HG03045 (cell line): ENCODE data around the gene ENAH.

Source experiments
- ATAC-seq: cut with Tn5 transposase; IDR thresholded peaks from one replicate; pipeline ENCODE4 v1.9.1; 2021; ENCODE audit warnings: mild to moderate bottlenecking, moderate library complexity; ENCODE audit not compliant: unreplicated experiment

Gene ENAH

DNA sequence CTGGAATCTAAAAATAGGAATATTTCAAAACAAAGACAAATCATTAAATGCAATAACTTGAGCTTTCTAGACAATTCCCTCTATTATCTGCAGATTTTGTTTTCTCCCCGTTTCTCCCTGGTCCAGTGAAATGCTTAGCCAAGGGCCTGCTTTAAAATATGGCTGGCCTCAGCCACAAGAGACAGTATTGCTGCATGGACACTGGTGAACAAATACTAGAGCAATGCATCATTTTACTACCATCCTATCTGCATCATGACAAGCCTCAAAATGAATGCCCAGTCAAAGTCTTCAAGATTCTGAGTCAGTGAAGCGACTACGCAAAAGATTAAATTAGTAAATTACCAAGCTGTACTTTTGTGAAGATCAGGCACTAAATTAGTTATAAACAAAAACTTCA is 80.5 kb downstream of the ENAH start:
- ATAC-seq: no peak

DNA sequence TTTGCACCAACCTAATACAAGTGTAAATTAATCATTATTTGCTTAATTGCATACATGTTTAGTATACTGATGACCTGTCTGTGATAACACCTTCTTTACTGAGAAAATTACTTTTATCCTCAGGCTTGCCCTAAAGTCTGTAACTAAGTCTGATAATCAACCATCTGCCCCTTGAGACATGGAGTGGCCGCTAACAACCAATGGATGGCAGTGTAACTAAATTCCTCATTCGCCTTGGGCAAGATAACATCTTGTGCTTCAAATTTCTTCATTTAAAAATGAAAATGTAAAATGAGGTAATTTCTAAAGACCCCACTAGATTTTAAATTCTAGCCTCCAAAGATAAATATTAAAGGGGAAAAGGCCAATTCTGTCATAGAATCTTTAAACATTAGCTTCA is 85.1 kb downstream of the ENAH start:
- no peak for ATAC-seq

DNA sequence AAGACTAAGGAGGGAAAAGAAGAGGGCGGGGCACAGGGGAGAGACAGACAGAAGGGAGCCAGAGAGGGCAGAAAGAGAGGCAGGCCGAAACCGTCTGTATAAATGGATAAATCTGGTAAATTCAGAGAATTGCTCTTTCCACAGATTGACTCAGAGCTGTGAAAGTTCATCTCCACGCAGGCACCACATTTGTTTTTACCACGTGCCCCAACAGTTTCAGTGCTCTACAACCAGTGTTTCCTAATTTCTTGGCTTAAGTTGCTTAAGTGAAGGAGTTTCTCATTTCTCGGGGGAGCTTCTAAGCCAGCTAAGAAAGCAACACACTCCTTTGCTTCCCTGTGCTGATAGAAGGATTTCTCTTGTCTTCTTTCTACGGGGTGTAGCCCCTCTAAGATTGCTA is 87.1 kb downstream of the ENAH start:
- ATAC-seq: no peak

DNA sequence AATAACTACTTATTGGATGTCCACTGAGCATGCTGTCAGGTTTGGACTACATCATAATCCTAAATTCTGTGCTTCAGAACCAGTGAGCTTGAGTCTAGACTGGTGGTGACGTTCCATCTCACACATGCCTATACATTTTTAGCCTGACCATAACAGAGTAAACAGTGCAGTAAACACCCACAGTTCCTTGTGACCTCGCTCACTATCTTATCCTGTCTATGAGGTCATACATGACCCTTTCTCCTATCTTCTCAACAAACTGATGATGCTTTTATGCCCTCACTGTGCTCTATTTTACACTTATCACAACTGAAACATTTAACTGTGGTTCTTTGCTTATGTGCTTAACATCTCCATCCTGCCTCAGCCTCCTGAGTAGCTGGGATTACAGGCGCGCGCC is 91.2 kb downstream of the ENAH start:
- ATAC-seq: no peak

DNA sequence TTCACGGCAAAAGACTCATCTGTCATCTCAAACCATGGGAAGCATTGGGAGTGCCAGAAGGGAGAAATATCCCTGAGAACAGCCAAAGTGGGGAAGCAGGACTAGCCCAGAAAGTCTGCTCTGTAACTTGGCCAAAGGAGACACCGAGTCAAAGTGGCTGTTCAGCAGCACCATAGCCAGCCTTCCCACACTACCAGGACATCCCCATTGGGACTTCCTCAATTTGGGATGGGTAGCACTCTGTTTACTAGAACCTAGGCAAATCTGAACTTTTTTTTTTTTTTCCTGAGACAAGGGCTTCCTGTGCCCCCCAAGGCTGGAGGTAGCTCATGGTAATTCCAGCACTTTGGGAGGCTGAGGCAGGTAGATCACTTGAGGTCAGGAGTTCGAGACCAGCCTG is 93.0 kb downstream of the ENAH start:
- ATAC-seq: no peak

DNA sequence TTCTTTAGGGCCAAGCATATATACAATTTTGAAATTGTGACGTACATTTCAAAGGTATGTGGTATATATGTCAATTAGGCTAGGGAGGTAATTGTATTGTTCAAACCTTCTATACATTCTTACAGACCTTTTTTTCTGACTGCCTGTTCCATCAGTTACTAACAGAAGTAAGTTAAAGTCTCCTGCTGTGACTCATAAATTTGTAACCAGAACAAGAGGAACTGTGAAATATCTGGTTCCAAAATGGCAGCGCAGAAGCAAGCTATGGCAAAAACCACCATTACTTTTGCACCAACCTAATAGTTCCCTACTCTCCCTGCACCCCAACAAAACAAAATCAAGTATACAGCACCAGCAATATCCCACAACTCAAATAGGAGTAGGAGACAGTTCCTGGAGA is 93.6 kb downstream of the ENAH start:
- ATAC-seq: no peak

DNA sequence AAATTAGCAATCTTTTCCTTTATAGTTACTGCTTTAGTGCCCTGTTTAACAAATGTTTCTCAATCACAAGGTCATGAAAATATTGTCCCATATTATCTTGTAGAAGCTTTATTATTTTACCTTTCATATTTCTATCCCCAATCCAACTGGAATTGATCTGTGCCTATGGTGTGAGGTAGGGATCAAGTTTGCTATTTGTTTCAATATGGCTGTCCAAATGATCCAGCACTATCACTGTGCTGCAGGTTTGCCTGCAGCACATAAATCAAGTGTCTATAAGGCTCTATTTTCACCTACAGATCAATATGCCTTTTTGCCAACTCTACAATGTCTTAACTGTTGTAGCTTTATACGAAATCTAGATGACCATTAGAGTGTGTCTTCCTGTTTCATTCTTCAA is 96.2 kb downstream of the ENAH start:
- no peak for ATAC-seq

DNA sequence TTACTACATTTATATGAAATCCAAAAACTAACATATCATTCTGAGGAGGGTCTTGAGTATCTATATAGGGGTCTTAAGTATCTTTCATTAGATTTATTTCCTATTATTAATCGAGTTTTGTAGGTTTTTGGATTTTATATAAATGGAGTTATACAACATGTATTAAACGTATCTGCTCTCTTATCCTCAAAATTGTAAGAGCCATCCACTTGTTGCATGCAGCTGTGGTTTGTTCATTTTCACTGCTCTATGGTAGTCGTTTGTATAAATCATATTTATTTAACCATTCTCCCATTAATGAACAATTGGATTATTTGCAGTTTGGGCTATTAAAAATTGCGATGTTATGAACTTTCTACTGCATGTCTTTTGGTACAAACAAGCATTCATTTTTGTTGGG is 97.1 kb downstream of the ENAH start:
- ATAC-seq: no peak

DNA sequence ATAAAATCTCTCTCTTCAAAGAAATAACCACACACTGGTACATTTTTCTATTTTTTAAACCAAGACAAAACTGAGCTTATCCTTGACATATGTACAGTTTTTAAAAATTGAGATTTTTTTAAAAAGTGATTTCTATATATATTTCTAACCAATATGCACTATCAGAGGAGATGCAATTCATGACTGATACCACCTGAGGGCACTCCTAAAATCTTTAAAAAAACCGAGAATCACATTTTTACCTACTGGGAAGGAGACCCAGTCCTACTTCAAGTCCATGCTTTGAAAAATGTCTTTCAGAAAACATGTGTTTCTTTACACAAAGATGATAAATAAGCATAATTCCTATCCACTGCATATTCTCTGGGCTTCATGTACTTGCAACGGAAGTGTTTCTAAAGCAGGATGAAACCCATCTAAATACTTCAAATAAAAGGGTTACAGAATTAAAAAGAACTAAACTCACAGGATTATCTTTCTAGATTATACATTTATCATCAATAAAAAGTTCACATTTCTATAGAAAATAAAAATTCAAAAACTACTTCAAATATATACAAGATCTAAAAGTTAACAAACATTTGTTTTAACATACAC is 98.6 kb downstream of the ENAH start:
- ATAC-seq: no peak

DNA sequence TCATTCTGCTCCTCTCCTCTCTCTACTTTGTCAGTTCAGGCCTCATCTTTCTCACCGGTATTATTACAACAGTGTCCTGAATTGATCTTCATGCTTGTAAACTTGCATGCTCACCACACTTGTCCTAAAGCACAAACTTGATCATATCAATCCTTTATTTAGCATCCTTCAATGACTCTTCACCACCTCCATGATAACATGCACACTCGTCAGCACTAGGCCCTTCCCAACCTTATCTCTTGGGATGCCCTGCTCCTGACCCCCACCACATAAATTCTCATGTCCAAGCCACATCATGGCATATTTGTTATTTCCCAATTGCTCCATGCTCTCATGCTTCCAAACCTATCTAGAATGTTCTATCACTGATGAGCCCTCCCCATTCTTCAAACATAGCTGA is 103.1 kb downstream of the ENAH start:
- no peak for ATAC-seq

DNA sequence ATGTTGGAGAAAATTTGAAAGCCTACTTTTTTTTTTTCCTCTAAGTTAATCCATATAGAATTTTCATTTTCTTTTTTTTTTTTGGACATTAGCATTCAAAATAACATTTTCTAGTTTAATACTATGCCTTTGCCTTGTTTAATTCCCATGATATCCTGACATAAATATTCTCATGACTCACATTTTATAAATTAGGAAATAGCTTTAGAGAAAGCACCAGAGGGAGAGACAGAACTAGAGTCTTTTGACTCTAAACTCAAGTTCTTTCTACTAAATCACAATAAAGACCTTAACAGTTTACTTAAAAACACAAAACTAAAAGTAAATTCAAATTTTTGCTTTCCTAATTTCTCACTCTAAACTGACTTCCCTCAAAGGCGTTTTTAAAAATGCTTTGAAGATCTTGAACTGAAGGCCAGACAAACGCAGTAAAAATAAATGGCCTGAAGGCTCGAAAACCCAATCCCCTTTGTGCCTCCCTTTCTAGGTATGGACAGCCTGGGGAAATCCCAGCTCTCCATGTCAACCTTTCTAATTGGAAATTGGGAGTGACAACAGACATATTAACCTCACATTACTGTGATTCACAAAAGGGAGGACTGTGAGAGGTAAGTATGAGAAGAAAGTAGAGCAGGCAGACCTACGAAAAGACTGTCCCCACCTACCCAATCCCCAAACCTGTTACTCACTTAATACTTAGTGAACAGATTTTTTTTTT is 104.6 kb downstream of the ENAH start:
- ATAC-seq: no peak

DNA sequence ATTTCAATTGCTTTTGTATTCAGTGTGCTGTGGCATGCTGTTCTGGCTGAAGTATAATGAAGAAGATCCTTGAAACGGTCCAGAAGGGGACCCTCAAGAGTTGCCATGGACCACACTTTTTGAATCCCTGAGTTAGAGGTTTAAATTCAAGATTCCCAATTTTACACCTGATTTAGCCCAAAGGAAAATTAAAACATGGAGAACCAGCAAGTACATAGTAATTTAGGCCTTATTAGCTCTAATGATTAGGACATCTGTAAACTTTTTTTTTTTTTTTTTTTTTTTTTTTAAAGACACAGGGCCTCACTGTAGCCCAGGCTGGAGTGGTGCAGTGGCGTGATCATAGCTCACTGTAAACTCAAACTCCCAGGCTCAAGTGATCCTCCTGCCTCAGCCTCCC is 107.3 kb downstream of the ENAH start:
- ATAC-seq: no peak

DNA sequence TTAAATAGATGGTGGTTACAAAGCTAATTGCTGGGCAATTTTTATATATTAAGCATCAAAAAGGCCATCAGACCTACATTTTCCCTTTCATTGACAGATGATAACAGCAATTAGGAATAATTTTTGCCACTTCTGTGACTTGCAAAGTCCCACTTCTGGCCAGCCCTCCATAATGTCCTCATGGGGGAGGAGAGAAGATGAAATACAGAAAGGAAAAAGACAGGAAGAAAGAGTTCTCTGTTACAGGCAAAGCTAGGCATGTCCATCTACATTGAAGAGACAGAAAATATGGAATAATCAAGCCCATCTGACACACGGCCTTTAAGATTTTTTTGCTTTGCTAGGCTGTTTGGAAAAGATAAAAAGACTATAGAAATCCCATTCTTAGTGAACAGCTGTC is 108.0 kb downstream of the ENAH start:
- ATAC-seq: no peak

DNA sequence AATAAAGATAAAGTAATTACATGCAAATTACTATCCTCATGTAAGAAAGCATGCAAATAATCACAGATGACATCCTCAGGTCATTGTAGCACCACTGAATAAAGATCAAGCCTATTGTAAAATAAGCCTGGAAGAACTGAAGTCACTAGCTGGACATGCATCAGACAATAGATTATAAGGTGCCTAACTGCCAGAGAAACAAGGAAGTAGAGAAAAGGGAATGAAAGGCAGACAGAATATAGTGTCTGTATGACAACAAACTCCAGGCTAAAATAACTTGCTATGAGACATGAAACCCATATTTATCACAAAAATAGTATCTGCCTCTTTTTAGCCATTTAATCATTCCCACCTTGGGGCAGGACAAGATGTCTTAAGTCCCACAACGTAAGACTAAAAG is 108.7 kb downstream of the ENAH start:
- ATAC-seq: no peak

DNA sequence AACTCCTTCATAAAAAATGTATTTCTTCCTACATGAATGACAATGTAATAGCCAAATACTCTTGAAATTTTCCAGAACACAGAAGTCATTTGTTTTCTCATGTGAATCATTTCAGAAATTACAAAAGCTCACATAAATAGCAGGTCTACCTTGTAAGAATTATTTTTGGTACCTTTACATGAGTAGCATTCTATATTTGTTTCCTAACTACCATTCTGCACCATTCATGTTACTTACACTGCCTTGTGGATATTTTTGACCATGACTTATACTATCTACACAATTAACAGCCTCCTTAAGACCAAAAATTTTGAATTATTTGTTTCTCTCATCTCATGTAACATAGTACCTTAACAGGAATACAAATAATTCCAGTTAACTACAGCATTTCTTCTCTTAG is 109.6 kb downstream of the ENAH start:
- no peak for ATAC-seq

DNA sequence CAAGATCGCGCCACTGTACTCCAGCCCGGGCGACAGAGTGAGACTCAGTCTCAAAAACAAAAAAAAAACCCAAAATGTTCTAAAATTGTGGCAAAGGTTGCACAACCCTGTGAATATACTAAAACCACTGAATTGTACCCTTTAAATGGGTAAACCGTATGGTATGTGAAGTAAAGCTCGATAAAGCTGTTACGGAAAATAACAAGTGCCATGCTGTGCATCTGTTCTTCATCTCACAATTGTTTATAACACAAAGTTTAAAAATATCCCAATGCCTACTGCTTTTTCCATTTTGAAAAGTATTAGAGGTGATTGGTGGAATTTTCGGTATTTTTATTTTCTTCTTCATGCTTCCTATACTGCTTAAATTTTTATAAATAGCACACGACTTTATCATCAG is 111.5 kb downstream of the ENAH start:
- no peak for ATAC-seq

DNA sequence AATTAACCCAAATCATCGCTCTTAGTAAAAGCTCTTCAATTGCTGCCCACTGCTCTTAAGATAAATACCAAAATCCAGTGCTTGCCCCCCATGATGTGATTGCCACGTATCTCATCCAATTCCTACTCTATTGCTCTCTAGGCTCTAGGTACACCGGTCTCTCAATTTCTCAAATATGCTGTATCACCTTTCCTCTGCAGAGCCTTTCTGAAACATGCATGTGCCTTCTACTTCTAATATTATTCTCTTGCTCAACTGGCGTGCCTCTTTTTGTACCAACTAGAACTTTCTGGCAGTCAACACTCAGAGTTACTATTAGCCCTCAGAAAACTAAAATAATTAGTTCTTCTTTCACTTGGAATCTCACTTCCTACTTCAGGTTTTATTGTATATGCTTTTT is 113.3 kb downstream of the ENAH start:
- ATAC-seq: no peak

DNA sequence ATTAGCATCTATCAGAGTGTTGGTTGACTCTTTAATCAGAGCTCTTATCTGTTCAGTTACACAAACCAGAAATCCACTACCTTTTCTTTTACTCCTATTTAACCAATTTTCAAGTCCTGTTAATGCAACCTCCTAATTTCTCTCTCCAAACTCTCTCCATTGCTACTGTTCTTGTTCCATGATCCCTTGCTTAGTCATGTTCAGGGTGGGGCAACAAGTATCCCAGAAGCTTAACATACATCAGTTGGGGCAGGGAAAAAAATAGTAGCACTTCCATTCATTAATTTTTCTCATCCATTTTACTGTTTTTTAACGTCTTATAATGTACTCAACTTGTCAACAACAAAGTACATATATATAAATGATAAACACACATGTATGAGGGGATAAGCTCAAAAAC is 113.9 kb downstream of the ENAH start:
- no peak for ATAC-seq

DNA sequence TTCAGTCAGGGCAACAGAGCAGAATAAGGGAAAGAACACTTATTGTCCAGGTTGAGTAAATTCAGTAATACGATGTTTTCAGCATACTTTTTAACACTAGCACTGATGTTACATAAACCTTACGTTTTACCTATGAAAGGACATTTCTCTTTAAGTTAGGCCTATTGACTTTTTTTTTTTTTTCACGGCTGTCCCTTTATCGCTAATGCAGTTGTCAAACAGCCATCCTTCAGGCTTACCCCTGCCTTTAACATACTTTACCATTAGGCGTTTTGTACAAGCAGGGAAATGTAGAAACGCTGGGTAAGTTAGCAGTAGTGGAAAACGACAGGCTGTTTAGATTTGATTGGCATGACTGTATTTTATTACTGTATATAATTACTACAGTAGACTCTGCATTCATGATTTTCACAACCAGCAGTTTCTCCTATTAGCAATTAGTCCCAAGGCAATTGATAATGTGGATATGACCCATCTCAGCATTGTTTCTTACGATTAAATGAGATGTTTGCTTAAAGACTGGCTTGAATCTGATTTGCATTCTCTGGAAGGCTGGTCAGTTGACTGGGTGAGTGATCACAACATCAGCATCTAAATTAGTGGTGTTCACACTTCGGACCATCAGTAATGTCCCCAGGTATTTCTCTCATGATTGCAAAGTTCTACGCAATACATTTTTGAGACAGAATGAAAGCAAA is 115.2 kb downstream of the ENAH start:
- no peak for ATAC-seq

DNA sequence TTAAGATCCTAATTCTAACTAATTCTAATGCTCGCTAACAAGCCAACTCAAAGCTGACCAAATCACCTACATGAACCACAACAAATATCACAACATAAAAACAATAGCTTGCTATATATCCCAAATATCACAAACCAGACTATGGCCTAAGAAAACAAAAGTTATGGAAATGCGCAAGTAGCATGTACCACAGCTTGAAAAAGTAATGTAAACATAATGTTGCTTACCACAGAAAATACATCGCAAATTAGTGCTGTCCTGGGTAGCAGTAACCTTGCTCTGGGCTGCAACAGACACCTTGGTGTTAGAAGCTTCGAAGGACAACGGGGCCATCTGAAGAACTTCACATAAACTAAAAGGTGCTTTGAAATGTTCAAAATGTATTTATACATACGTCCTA is 117.6 kb downstream of the ENAH start:
- no peak for ATAC-seq

DNA sequence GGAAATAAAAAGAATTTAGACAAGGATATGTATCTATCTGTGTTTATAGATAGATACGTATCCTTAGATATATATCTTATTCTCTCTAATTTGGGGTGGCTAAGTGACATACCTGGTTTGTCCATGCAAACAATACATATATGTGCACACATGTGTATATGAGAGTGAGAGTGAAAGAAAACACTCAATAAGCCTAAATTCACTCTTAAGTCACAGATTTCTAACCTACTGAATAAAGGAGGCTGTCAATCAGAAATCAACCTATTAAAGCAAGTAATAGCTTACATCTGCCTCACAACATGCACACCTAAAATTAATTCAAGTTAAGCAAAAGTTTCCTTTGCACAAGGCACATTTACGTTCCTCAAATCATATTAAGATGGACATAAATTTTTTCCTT is 118.2 kb downstream of the ENAH start:
- ATAC-seq: no peak

DNA sequence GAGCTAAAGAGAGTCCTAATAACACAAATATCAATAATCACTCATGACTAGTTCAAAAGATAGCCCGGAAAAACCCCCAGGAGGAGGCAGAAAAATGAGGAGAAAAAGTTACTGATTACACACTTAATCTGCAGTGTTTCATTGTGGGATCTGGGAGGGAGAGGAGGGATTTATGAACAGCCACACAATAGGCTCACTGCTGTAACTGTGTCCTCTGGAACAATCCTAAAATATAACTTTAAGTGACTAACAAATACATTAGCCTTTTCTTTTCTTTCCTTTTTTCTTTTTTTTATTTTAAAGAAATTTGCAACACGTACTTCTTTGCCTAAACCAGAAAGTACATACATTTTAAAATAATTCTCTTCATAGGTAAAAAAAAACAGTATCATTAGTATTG is 118.8 kb downstream of the ENAH start:
- no peak for ATAC-seq

DNA sequence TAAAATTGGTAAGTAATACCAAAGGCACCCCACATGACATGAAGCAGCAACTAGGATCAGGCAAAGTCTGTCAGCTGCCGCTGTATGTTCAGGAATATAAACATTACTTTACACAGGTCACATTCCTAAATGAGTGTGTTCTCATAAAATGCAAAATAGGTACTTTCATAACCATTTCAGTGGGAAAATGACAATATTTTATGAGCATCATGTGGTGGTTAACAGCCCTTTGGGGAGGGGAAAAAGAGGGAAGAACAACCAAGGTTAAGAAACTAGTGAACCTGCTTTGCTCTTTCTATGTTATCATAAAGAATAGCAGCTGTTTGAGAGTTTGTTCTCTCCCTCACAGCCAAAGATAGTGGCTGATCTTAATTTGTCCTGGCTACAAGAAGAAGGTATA is 119.7 kb downstream of the ENAH start:
- ATAC-seq: no peak
